Measurements from ENCODE around the gene ZNHIT3.

GRCh38 chr17:36501351-36501750 lies 14.9 kb downstream of the ZNHIT3 start:
- TF ChIP-seq CTCF (IDR thresholded peaks at IDR 0.05) (no peak), POLR2A (IDR thresholded peaks at IDR 0.05) (no peak)

Data from tibial nerve (tissue), 3 donors.